Dendritic cell treated with granulocyte-macrophage colony-stimulating factor and Interleukin-4, amounts not matched to agents 40 ng/mL and 50 ng/mL, for 4 days (primary cell): ENCODE results near the gene METAP1D.
A peak's percentile ranks its signal among the peaks of the same experiment; 100 is the strongest.

Source experiments
- H3K27ac Mint-ChIP-seq: one replicate; pipeline ENCODE4 v1.8.0; 2022; ENCODE audit warnings: mild to moderate bottlenecking, mixed read lengths
- H3K27me3 Mint-ChIP-seq: one replicate; pipeline ENCODE4 v1.8.0; 2022; ENCODE audit warnings: mild to moderate bottlenecking, mixed read lengths
- H3K36me3 Mint-ChIP-seq: one replicate; pipeline ENCODE4 v1.8.0; 2022; ENCODE audit warnings: low read depth, mixed read lengths
- H3K4me1 Mint-ChIP-seq: one replicate; pipeline ENCODE4 v1.8.0; 2022; ENCODE audit warnings: low read depth, mixed read lengths
- H3K4me3 Mint-ChIP-seq: one replicate; pipeline ENCODE4 v1.8.0; 2022; ENCODE audit warnings: mild to moderate bottlenecking, moderate library complexity, mixed read lengths
- H3K9me3 Mint-ChIP-seq: one replicate; pipeline ENCODE4 v1.8.0; 2022; ENCODE audit warnings: mixed read lengths
- intact Hi-C: fragments of 100-400 bp; cut with micrococcal nuclease; formaldehyde crosslinking; loops from one replicate; pipeline ENCODE4 v1.15.0; 2022

METAP1D gene

GRCh38 chr2:172011812-172012575 is 12.2 kb downstream of the METAP1D start:
- intact Hi-C loops: no loop called here
- H3K27ac Mint-ChIP-seq: peak overlapping the region; percentile 6
- no peaks in the 10 kb centered on the region for H3K36me3 Mint-ChIP-seq
- peaks cover 51% of the 10 kb centered on the region for H3K4me1 Mint-ChIP-seq
- H3K9me3 Mint-ChIP-seq: no peaks in the 10 kb centered on the region
- no peaks in the 10 kb centered on the region for H3K27me3 Mint-ChIP-seq
- H3K4me3 Mint-ChIP-seq: no peak overlapping the region

- no peaks in the 10 kb centered on the region for H3K9me3 Mint-ChIP-seq
- no peaks in the 10 kb centered on the region for H3K36me3 Mint-ChIP-seq
- peaks cover 57% of the 10 kb centered on the region for H3K4me1 Mint-ChIP-seq
- H3K27me3 Mint-ChIP-seq: no peaks in the 10 kb centered on the region
- intact Hi-C loops: no loop called here
- H3K4me3 Mint-ChIP-seq: no peak overlapping the region
- no peak overlapping the region for H3K27ac Mint-ChIP-seq
Observed at GRCh38 chr2:172012677-172013391, 13.1 kb downstream of the METAP1D start.

GRCh38 chr2:172013396-172013795 is 13.6 kb downstream of the METAP1D start:
- intact Hi-C loops: no loop called here
- Mint-ChIP-seq H3K4me1 (peaks cover 62% of the 10 kb centered on the region), H3K27ac (no peak overlapping the region), H3K9me3 (no peaks in the 10 kb centered on the region), H3K36me3 (no peaks in the 10 kb centered on the region), H3K27me3 (no peaks in the 10 kb centered on the region), H3K4me3 (no peak overlapping the region)

- H3K27ac Mint-ChIP-seq: peak overlapping the region; percentile 13
- H3K27me3 Mint-ChIP-seq: no peaks in the 10 kb centered on the region
- H3K36me3 Mint-ChIP-seq: no peaks in the 10 kb centered on the region
- H3K9me3 Mint-ChIP-seq: no peaks in the 10 kb centered on the region
- H3K4me1 Mint-ChIP-seq: peaks cover 27% of the 10 kb centered on the region
- intact Hi-C loops: no loop called here
- H3K4me3 Mint-ChIP-seq: no peak overlapping the region
Observed at GRCh38 chr2:172021074-172021931, 21.6 kb downstream of the METAP1D start.

GRCh38 chr2:172021955-172022354 is 22.2 kb downstream of the METAP1D start:
- no peaks in the 10 kb centered on the region for H3K36me3 Mint-ChIP-seq
- peaks cover 21% of the 10 kb centered on the region for H3K4me1 Mint-ChIP-seq
- no peaks in the 10 kb centered on the region for H3K9me3 Mint-ChIP-seq
- H3K4me3 Mint-ChIP-seq: no peak overlapping the region
- intact Hi-C loops: no loop called here
- H3K27ac Mint-ChIP-seq: no peak overlapping the region
- H3K27me3 Mint-ChIP-seq: no peaks in the 10 kb centered on the region

- Mint-ChIP-seq H3K36me3 (no peaks in the 10 kb centered on the region), H3K4me1 (peaks cover 8% of the 10 kb centered on the region), H3K4me3 (no peak overlapping the region), H3K27me3 (no peaks in the 10 kb centered on the region), H3K27ac (no peak overlapping the region), H3K9me3 (no peaks in the 10 kb centered on the region)
- intact Hi-C loops: no loop called here
Observed at GRCh38 chr2:172031536-172031935, 31.8 kb downstream of the METAP1D start.

GRCh38 chr2:172038121-172038520 is 38.4 kb downstream of the METAP1D start:
- Mint-ChIP-seq H3K9me3 (no peaks in the 10 kb centered on the region), H3K4me1 (no peaks in the 10 kb centered on the region), H3K4me3 (no peak overlapping the region), H3K27ac (no peak overlapping the region), H3K27me3 (no peaks in the 10 kb centered on the region), H3K36me3 (no peaks in the 10 kb centered on the region)
- intact Hi-C loops: no loop called here

GRCh38 chr2:172038604-172039003 is 38.9 kb downstream of the METAP1D start:
- H3K9me3 Mint-ChIP-seq: no peaks in the 10 kb centered on the region
- H3K4me3 Mint-ChIP-seq: no peak overlapping the region
- no peaks in the 10 kb centered on the region for H3K27me3 Mint-ChIP-seq

GRCh38 chr2:172039011-172039704 is 39.4 kb downstream of the METAP1D start:
- Mint-ChIP-seq H3K27me3 (no peaks in the 10 kb centered on the region), H3K9me3 (no peaks in the 10 kb centered on the region), H3K27ac (no peak overlapping the region)

More at GRCh38 chr2:172038604-172039003, 38.9 kb downstream of the METAP1D start:
- H3K4me1 Mint-ChIP-seq: no peaks in the 10 kb centered on the region
- no peaks in the 10 kb centered on the region for H3K36me3 Mint-ChIP-seq
- intact Hi-C loops: no loop called here
- no peak overlapping the region for H3K27ac Mint-ChIP-seq

GRCh38 chr2:172040311-172040710 is 40.6 kb downstream of the METAP1D start:
- Mint-ChIP-seq H3K27me3 (no peaks in the 10 kb centered on the region), H3K4me1 (no peaks in the 10 kb centered on the region), H3K9me3 (no peaks in the 10 kb centered on the region), H3K4me3 (no peak overlapping the region), H3K27ac (no peak overlapping the region), H3K36me3 (no peaks in the 10 kb centered on the region)
- intact Hi-C loops: no loop called here

More at GRCh38 chr2:172039011-172039704, 39.4 kb downstream of the METAP1D start:
- intact Hi-C loops: no loop called here
- Mint-ChIP-seq H3K4me3 (no peak overlapping the region), H3K4me1 (no peaks in the 10 kb centered on the region), H3K36me3 (no peaks in the 10 kb centered on the region)

- no peak overlapping the region for H3K27ac Mint-ChIP-seq
- H3K36me3 Mint-ChIP-seq: no peaks in the 10 kb centered on the region
- H3K4me1 Mint-ChIP-seq: no peaks in the 10 kb centered on the region
- intact Hi-C loops: no loop called here
- H3K9me3 Mint-ChIP-seq: no peaks in the 10 kb centered on the region
- no peaks in the 10 kb centered on the region for H3K27me3 Mint-ChIP-seq
- H3K4me3 Mint-ChIP-seq: no peak overlapping the region
Observed at GRCh38 chr2:172046080-172046678, 46.4 kb downstream of the METAP1D start.

- Mint-ChIP-seq H3K9me3 (no peaks in the 10 kb centered on the region), H3K27ac (no peak overlapping the region), H3K36me3 (no peaks in the 10 kb centered on the region), H3K27me3 (no peaks in the 10 kb centered on the region), H3K4me1 (no peaks in the 10 kb centered on the region), H3K4me3 (no peak overlapping the region)
- intact Hi-C loops: no loop called here
Observed at GRCh38 chr2:172046866-172047565, 47.3 kb downstream of the METAP1D start.
